B cell (primary cell): Measurements from ENCODE around the gene MAN2A1.

Source experiments
- CTCF ChIP-seq: fragments of 200-600 bp; IDR thresholded peaks from one replicate; pipeline ENCODE4 v1.8.0; 2022; ENCODE audit warnings: antibody characterized with exemption, mild to moderate bottlenecking
- EZH2 ChIP-seq: IDR thresholded peaks from 2 replicates; pipeline ENCODE4 v1.6.1; 2012; ENCODE audit warnings: borderline replicate concordance, low read depth, mild to moderate bottlenecking, moderate library complexity, low read length; ENCODE audit not compliant: insufficient read depth, poor library complexity, severe bottlenecking

GRCh38 chr5:109911731-109912130 lies 222.0 kb downstream of the MAN2A1 start:
- TF ChIP-seq CTCF (no peak), EZH2 (no peak)
